Measurements from ENCODE around the gene GRB10. TPM values are rescaled to one million over a fixed set of nuclear protein-coding genes. Genes with fewer than 3 reads are reported as not detected.

The GRB10 gene
- total RNA-seq, 1 donor = 65.2 TPM

- DNase-seq (ENCODE audit: low read depth in 2 of 3, low spot score in 2 of 3) = no peak
Measured at GRCh38 chr7:50704844-50705243, 77.9 kb downstream of the GRB10 start.

- DNase-seq (ENCODE audit: low read depth in 2 of 3, low spot score in 2 of 3) = no peak
Measured at GRCh38 chr7:50703654-50704053, 79.0 kb downstream of the GRB10 start.

GRCh38 chr7:50699143-50699542 lies 83.6 kb downstream of the GRB10 start:
- no peak for DNase-seq (ENCODE audit: low read depth in 2 of 3, low spot score in 2 of 3)

GRCh38 chr7:50697748-50698147 lies 84.9 kb downstream of the GRB10 start:
- DNase-seq (ENCODE audit: low read depth in 2 of 3, low spot score in 2 of 3) = no peak

GRCh38 chr7:50696810-50697582 lies 85.7 kb downstream of the GRB10 start:
- peak in 1 of 3 donors; percentile 48 for DNase-seq (ENCODE audit: low read depth in 2 of 3, low spot score in 2 of 3)

- DNase-seq (ENCODE audit: low read depth in 2 of 3, low spot score in 2 of 3) = no peak
Measured at GRCh38 chr7:50695026-50695425, 87.7 kb downstream of the GRB10 start.

- DNase-seq (ENCODE audit: low read depth in 2 of 3, low spot score in 2 of 3) = no peak
Measured at GRCh38 chr7:50693455-50694130, 89.1 kb downstream of the GRB10 start.

GRCh38 chr7:50690541-50691011 lies 92.1 kb downstream of the GRB10 start:
- DNase-seq (ENCODE audit: low read depth in 2 of 3, low spot score in 2 of 3) = no peak

- DNase-seq (ENCODE audit: low read depth in 2 of 3, low spot score in 2 of 3) = peak in 1 of 3 donors; percentile 42
Measured at GRCh38 chr7:50688226-50688590, 94.5 kb downstream of the GRB10 start.

- DNase-seq (ENCODE audit: low read depth in 2 of 3, low spot score in 2 of 3) = no peak
Measured at GRCh38 chr7:50687575-50688225, 95.0 kb downstream of the GRB10 start.

GRCh38 chr7:50687096-50687495 lies 95.6 kb downstream of the GRB10 start:
- no peak for DNase-seq (ENCODE audit: low read depth in 2 of 3, low spot score in 2 of 3)

- no peak for DNase-seq (ENCODE audit: low read depth in 2 of 3, low spot score in 2 of 3)
Measured at GRCh38 chr7:50685135-50686065, 97.3 kb downstream of the GRB10 start.

- no peak for DNase-seq (ENCODE audit: low read depth in 2 of 3, low spot score in 2 of 3)
Measured at GRCh38 chr7:50684713-50685075, 98.0 kb downstream of the GRB10 start.

- no peak for DNase-seq (ENCODE audit: low read depth in 2 of 3, low spot score in 2 of 3)
Measured at GRCh38 chr7:50684011-50684712, 98.5 kb downstream of the GRB10 start.

GRCh38 chr7:50682573-50682972 lies 100.1 kb downstream of the GRB10 start:
- no peak for DNase-seq (ENCODE audit: low read depth in 2 of 3, low spot score in 2 of 3)

- DNase-seq (ENCODE audit: low read depth in 2 of 3, low spot score in 2 of 3) = peak in 2 of 3 donors; percentile 54 to 59
Measured at GRCh38 chr7:50682079-50682478, 100.6 kb downstream of the GRB10 start.

- peak in 1 of 3 donors; percentile 72 for DNase-seq (ENCODE audit: low read depth in 2 of 3, low spot score in 2 of 3)
Measured at GRCh38 chr7:50681432-50682045, 101.2 kb downstream of the GRB10 start.

GRCh38 chr7:50679218-50680007 lies 103.3 kb downstream of the GRB10 start:
- DNase-seq (ENCODE audit: low read depth in 2 of 3, low spot score in 2 of 3) = peak in 1 of 3 donors; percentile 79

GRCh38 chr7:50678586-50678985 lies 104.1 kb downstream of the GRB10 start:
- DNase-seq (ENCODE audit: low read depth in 2 of 3, low spot score in 2 of 3) = no peak

All from hematopoietic multipotent progenitor cell (in vitro differentiated cells).